ENCODE data around the gene KY. TPM values are rescaled to one million over a fixed set of nuclear protein-coding genes. Genes with fewer than 3 reads are reported as not detected.

KY gene
- total and polyA plus RNA-seq, 2 experiments from 2014 or later: not detected

- Histone ChIP-seq H3F3A (replicated peaks; ENCODE audit: low read depth) (no peaks in the 10 kb centered on the region), H3K4me2 (no peak overlapping the region), H4K20me1 (replicated peaks; ENCODE audit: insufficient read depth) (no peaks in the 10 kb centered on the region), H3K4me3 (no peak overlapping the region), H3K9me2 (ENCODE audit: insufficient read depth) (no peaks in the 10 kb centered on the region), H3K79me2 (replicated peaks; ENCODE audit: insufficient read depth) (no peaks in the 10 kb centered on the region), H3K27me3 (ENCODE audit: insufficient read depth) (0 out of 2 replicates have a peak, but pooled peaks cover 4% of the 10 kb centered on the region), H3K36me3 (ENCODE audit: insufficient read depth) (no peaks in the 10 kb centered on the region), H2AFZ (no peak overlapping the region), H3K4me1 (ENCODE audit: insufficient read depth) (no peaks in the 10 kb centered on the region), H3K27ac (ENCODE audit: low read depth) (no peak overlapping the region)
- no peak overlapping the region for H3K4me3 Mint-ChIP-seq
- DNase-seq (ENCODE audit: low spot score) (no peak), ATAC-seq (no peak)
- H3K9me3 Mint-ChIP-seq: no peaks in the 10 kb centered on the region
- TF ChIP-seq POLR2AphosphoS5 (IDR thresholded peaks at IDR 0.05; ENCODE audit: low read depth) (no peak), ETS1 (IDR thresholded peaks at IDR 0.05) (no peak), ZNF462 (CRISPR knock-in tag; IDR thresholded peaks at IDR 0.05) (no peak), REST (IDR thresholded peaks at IDR 0.05; ENCODE audit: unreplicated experiment) (no peak), ZNF114 (CRISPR knock-in tag; IDR thresholded peaks at IDR 0.05) (no peak), ZNF331 (CRISPR knock-in tag; IDR thresholded peaks at IDR 0.05; ENCODE audit: low read depth) (no peak), JUNB (IDR thresholded peaks at IDR 0.05; ENCODE audit: unreplicated experiment) (no peak), NANOG (IDR thresholded peaks at IDR 0.05; ENCODE audit: borderline replicate concordance) (no peak), EZH2phosphoT487 (IDR thresholded peaks at IDR 0.05; ENCODE audit: unreplicated experiment) (no peak), STAT1 (IDR thresholded peaks at IDR 0.05; ENCODE audit: unreplicated experiment) (no peak), EZH2 (IDR thresholded peaks at IDR 0.05; ENCODE audit: low read depth, unreplicated experiment) (no peak), CTCF (conservative IDR thresholded peaks at IDR 0.05; ENCODE audit: low read depth in 2 of 2) (no peak), CREB1 (CRISPR knock-in tag; IDR thresholded peaks at IDR 0.05; ENCODE audit: low read depth) (no peak)
- peaks cover 6% of the 10 kb centered on the region; the same call in 2 of the 3 replicates for H3K4me1 Mint-ChIP-seq
- H3K27ac Mint-ChIP-seq: no peak overlapping the region
- H3K27me3 Mint-ChIP-seq (ENCODE audit: insufficient read depth, low read depth, poor library complexity): peaks cover 22% of the 10 kb centered on the region
- no peaks in the 10 kb centered on the region for H3K36me3 Mint-ChIP-seq (ENCODE audit: low read depth)
Observed at GRCh38 chr3:134699141-134699711, 48.4 kb upstream of the KY start.

Data from GM23338 (cell line).